HCT116 (cell line): ENCODE data around the gene ODAPH. TPM values are rescaled to one million over a fixed set of nuclear protein-coding genes. Genes with fewer than 3 reads are reported as not detected.

Experiments
- ATAC-seq: fragments of 200-7000 bp; cut with Tn5 transposase; 2 replicates; pipeline ENCODE4 v1.9.1; 2020; ENCODE audit warnings: mild to moderate bottlenecking, moderate library complexity
- BruUV-seq: library from RNA; stranded (reverse); fragments of 400-500 nt; replicated peaks from 2 replicates; lab custom pipeline; 2021; lab: Mats Ljungman, UMichigan
- CTCF ChIA-PET: fragments of 300-600 bp; sonication (Branson Sonifier 250); formaldehyde crosslinking; loops from one replicate; lab custom pipeline; 2021; ENCODE audit warnings: antibody characterized with exemption; lab: Charles Lee
- POLR2A ChIA-PET: fragments of 300-600, 350-600 bp; sonication (Branson Sonifier 250); formaldehyde crosslinking; loops from one replicate; lab custom pipeline; 2021; ENCODE audit warnings: antibody characterized with exemption; lab: Charles Lee
- RAD21 ChIA-PET, 2 experiments: fragments of 300-600 bp; sonication (Branson Sonifier 250); formaldehyde crosslinking; loops; one replicate each; lab custom pipeline; 2023; ENCODE audit warnings: low total read pairs in 2 of 2; ENCODE audit not compliant: uncharacterized antibody in 2 of 2, unreplicated experiment in 2 of 2, low non-redundant PET in 1 of 2; lab: Charles Lee
- DNase-seq: peaks from one replicate; pipeline ENCODE4 v3.0.0-alpha.2; 2010; ENCODE audit warnings: low read depth, low spot score
- H2AFZ ChIP-seq: fragments of 200-600 bp; shearing (Covaris generic), sonication (generic); 2 replicates; pipeline ENCODE4 v1.6.1; 2017; ENCODE audit warnings: low read depth, mixed run types, mixed read lengths, antibody characterized with exemption, low read length; ENCODE audit not compliant: poor library complexity, severe bottlenecking
- H3K27ac ChIP-seq: 2 replicates; pipeline ENCODE4 v1.5.1; 2012; ENCODE audit warnings: low read depth, low read length
- H3K27me3 ChIP-seq: fragments of 200-600 bp; sonication (generic); 2 replicates; pipeline ENCODE4 v1.6.1; 2016; ENCODE audit warnings: mixed run types, low read length, mixed read lengths; ENCODE audit not compliant: insufficient read depth
- H3K36me3 ChIP-seq, 2 experiments: fragments of 200-500 bp in 1 of 2; fragments of 200-600 bp in 1 of 2; sonication (Bioruptor generic) in 1 of 2; sonication (generic) in 1 of 2; 2 replicates each; pipeline versions ENCODE4 v1.5.1 to v1.6.1; 2014 to 2016; ENCODE audit warnings: low read length in 2 of 2, inconsistent platforms in 1 of 2, mixed read lengths in 1 of 2, mixed run types in 1 of 2; ENCODE audit not compliant: insufficient read depth in 2 of 2, control insufficient read depth in 1 of 2
- H3K4me1 ChIP-seq, 2 experiments: fragments of 200-600 bp in 1 of 2; sonication (generic) in 1 of 2; 2 replicates each; pipeline versions ENCODE4 v1.5.1 to v1.6.1; 2012 to 2017; ENCODE audit warnings: low read length in 2 of 2, inconsistent platforms in 1 of 2, mild to moderate bottlenecking in 1 of 2, mixed read lengths in 1 of 2, mixed run types in 1 of 2, moderate library complexity in 1 of 2; ENCODE audit not compliant: insufficient read depth in 2 of 2, control insufficient read depth in 1 of 2
- H3K4me2 ChIP-seq: fragments of 200-600 bp; sonication (generic); 2 replicates; pipeline ENCODE4 v1.6.1; 2017; ENCODE audit warnings: mixed run types, low read length, mixed read lengths
- H3K4me3 ChIP-seq, 2 experiments: fragments of 200-600 bp in 1 of 2; sonication (generic) in 1 of 2; replicated peaks in 1 of 2; 2 replicates each; pipeline ENCODE4 v1.5.1; 2011 to 2016; ENCODE audit warnings: low read length in 2 of 2, control low read depth in 1 of 2, low read depth in 1 of 2, mild to moderate bottlenecking in 1 of 2, mixed read lengths in 1 of 2, mixed run types in 1 of 2
- H3K79me2 ChIP-seq: fragments of 200-600 bp; sonication (generic); 2 replicates; pipeline ENCODE4 v1.6.1; 2017; ENCODE audit warnings: mild to moderate bottlenecking, mixed run types, low read length, moderate library complexity, mixed read lengths; ENCODE audit not compliant: insufficient read depth
- H3K9ac ChIP-seq: fragments of 200-600 bp; sonication (generic); 2 replicates; pipeline ENCODE4 v1.6.1; 2016; ENCODE audit warnings: low read length, mixed read lengths
- H3K9me2 ChIP-seq: fragments of 200-600 bp; sonication (generic), shearing (Covaris generic); 2 replicates; pipeline ENCODE4 v1.6.1; 2017; ENCODE audit warnings: mixed run types, mild to moderate bottlenecking, moderate library complexity; ENCODE audit not compliant: insufficient read depth
- H3K9me3 ChIP-seq, 2 experiments: fragments of 200-500 bp in 1 of 2; fragments of 200-600 bp in 1 of 2; sonication (Bioruptor generic) in 1 of 2; sonication (generic) in 1 of 2; 2 replicates each; pipeline ENCODE4 v1.6.1; 2014 to 2017; ENCODE audit warnings: low read length in 2 of 2, mixed read lengths in 2 of 2, inconsistent platforms in 1 of 2, low read depth in 1 of 2, mild to moderate bottlenecking in 1 of 2, mixed run types in 1 of 2, moderate library complexity in 1 of 2; ENCODE audit not compliant: control insufficient read depth in 1 of 2, insufficient read depth in 1 of 2
- H4K20me1 ChIP-seq: fragments of 200-600 bp; sonication (generic), shearing (Covaris generic); 2 replicates; pipeline ENCODE4 v1.6.1; 2017; ENCODE audit warnings: mixed run types, mild to moderate bottlenecking, moderate library complexity; ENCODE audit not compliant: insufficient read depth
- CBX3 ChIP-seq: IDR thresholded peaks from 2 replicates; pipeline ENCODE4 v1.6.1; 2012; ENCODE audit warnings: low read depth
- CEBPB ChIP-seq: IDR thresholded peaks from 2 replicates; pipeline ENCODE4 v1.6.1; 2012; ENCODE audit warnings: low read depth
- ELF1 ChIP-seq: IDR thresholded peaks from 2 replicates; pipeline ENCODE4 v1.6.1; 2012; ENCODE audit warnings: low read depth, borderline replicate concordance
- EZH2phosphoT487 ChIP-seq: fragments of 200-600 bp; IDR thresholded peaks from 2 replicates; pipeline ENCODE4 v1.6.1; 2018; ENCODE audit warnings: antibody characterized with exemption, borderline replicate concordance
- JUND ChIP-seq: IDR thresholded peaks from 2 replicates; pipeline ENCODE4 v1.6.1; 2012
- MAX ChIP-seq: IDR thresholded peaks from 2 replicates; pipeline ENCODE4 v1.6.1; 2012
- SRF ChIP-seq: IDR thresholded peaks from 2 replicates; pipeline ENCODE4 v1.6.1; 2012; ENCODE audit warnings: low read depth
- YY1 ChIP-seq: IDR thresholded peaks from 2 replicates; pipeline ENCODE4 v1.6.1; 2011; ENCODE audit warnings: low read length, low read depth, moderate library complexity, mild to moderate bottlenecking; ENCODE audit not compliant: insufficient replicate concordance; ENCODE audit errors: extremely low read depth
- intact Hi-C: fragments of 100-400 bp; cut with micrococcal nuclease; formaldehyde crosslinking; loops from 2 replicates; pipeline ENCODE4 v1.10.0; 2022
- total RNA-seq: library from RNA; stranded (reverse); gene quantifications from one replicate; pipeline ENCODE4 v1.2.1, GENCODE V29; 2021; ENCODE audit not compliant: unreplicated experiment
- TF ChIP-seq, protein P1 (sequence below), 3 experiments: fragments of 200-600 bp in 1 of 3; sonication (generic) in 1 of 3; IDR thresholded peaks in 2 of 3; conservative IDR thresholded peaks in 1 of 3; 2 replicates each; pipeline ENCODE4 v1.5.1; 2012 to 2017; ENCODE audit warnings: low read depth in 2 of 3, low read length in 2 of 3, antibody characterized with exemption in 1 of 3, borderline replicate concordance in 1 of 3, control low read depth in 1 of 3, mild to moderate bottlenecking in 1 of 3, mixed read lengths in 1 of 3, mixed run types in 1 of 3, moderate library complexity in 1 of 3; ENCODE audit not compliant: insufficient read depth in 1 of 3

Gene ODAPH
- total RNA-seq, 1 experiment from 2014 or later: not detected

- no peak for TF ChIP-seq CEBPB
- no peak for TF ChIP-seq MAX
- TF ChIP-seq ELF1: no peak
- TF ChIP-seq JUND: no peak
Measured at GRCh38 chr4:75525086-75525485, 30.8 kb upstream of the ODAPH start (continued).

- no TSS peak for BruUV-seq
- Histone ChIP-seq H3K4me3 (no peak overlapping the region), H3K9me2 (no peaks in the 10 kb centered on the region), H3K9ac (no peak overlapping the region), H3K9me3 (no peaks in the 10 kb centered on the region), H3K4me2 (no peak overlapping the region), H3K27me3 (no peaks in the 10 kb centered on the region), H3K27ac (no peak overlapping the region), H3K79me2 (peaks cover 3% of the 10 kb centered on the region; the same call in 1 of the 2 replicates), H4K20me1 (no peaks in the 10 kb centered on the region), H3K4me1 (no peaks in the 10 kb centered on the region), H3K36me3 (peaks cover 18 to 21% of the 10 kb centered on the region in 2 experiments), H2AFZ (no peak overlapping the region)
- intact Hi-C loops: no loop called here
- ChIA-PET POLR2A (interaction anchor here (1.6 kb wide), 1 partner anchor 14 kb away, joined by 4 read pairs; no protein-coding TSS in a partner anchor), RAD21 (no interaction called here), CTCF (no interaction called here)
- no peak for ATAC-seq
- no peak for DNase-seq
- no peak for TF ChIP-seq JUND
- TF ChIP-seq SRF: no peak
- TF ChIP-seq YY1: no peak
- TF ChIP-seq CBX3: no peak
- TF ChIP-seq, protein P1, sequence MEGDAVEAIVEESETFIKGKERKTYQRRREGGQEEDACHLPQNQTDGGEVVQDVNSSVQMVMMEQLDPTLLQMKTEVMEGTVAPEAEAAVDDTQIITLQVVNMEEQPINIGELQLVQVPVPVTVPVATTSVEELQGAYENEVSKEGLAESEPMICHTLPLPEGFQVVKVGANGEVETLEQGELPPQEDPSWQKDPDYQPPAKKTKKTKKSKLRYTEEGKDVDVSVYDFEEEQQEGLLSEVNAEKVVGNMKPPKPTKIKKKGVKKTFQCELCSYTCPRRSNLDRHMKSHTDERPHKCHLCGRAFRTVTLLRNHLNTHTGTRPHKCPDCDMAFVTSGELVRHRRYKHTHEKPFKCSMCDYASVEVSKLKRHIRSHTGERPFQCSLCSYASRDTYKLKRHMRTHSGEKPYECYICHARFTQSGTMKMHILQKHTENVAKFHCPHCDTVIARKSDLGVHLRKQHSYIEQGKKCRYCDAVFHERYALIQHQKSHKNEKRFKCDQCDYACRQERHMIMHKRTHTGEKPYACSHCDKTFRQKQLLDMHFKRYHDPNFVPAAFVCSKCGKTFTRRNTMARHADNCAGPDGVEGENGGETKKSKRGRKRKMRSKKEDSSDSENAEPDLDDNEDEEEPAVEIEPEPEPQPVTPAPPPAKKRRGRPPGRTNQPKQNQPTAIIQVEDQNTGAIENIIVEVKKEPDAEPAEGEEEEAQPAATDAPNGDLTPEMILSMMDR (IDR thresholded peaks at IDR 0.05 in 2 of 3, conservative IDR thresholded peaks at IDR 0.05 in 1 of 3; ENCODE audit: borderline replicate concordance in 1 of 3, insufficient read depth in 1 of 3, low read depth in 2 of 3, low read length in 2 of 3): no peak
- TF ChIP-seq EZH2phosphoT487: no peak
Measured at GRCh38 chr4:75525910-75526309, 30.0 kb upstream of the ODAPH start.
